ENCODE data around the gene CD58. TPM values are rescaled to one million over a fixed set of nuclear protein-coding genes. Genes with fewer than 3 reads are reported as not detected.
"Not testable (repeated sequence)": the region's sequence is repeated elsewhere in the genome, so short reads cannot be mapped to it uniquely, and the experiment has no call there.

Gene CD58
- total and polyA plus RNA-seq, 4 experiments from 2014 or later, result 25.2 to 61.3 (median 44.5) TPM

- H3K4me3 Mint-ChIP-seq; H3K27me3 Mint-ChIP-seq; H3K9me3 Mint-ChIP-seq; H3K4me1 ChIP-seq (ENCODE audit: insufficient read depth, low read length); H3K27me3 ChIP-seq (ENCODE audit: insufficient read depth, low read length); H3K4me3 ChIP-seq (ENCODE audit: low read length in 2 of 2); POLR2A ChIA-PET (ENCODE audit: partially characterized antibody); DNase-seq; H3K27ac Mint-ChIP-seq; H3K36me3 ChIP-seq (ENCODE audit: insufficient read depth, low read length); H3K9me3 ChIP-seq (ENCODE audit: control insufficient read depth in 1 of 2, low read length in 2 of 2); intact Hi-C loops (cut with micrococcal nuclease); H3K36me3 Mint-ChIP-seq; H3K27ac ChIP-seq (ENCODE audit: low read depth, low read length): not testable (repeated sequence)
- CTCF ChIA-PET (ENCODE audit: partially characterized antibody), result interaction anchor here (0.9 to 1.0 kb wide), 3 partner anchors 21 to 453 kb away, joined by 3 to 4 read pairs (median 3); no protein-coding TSS in a partner anchor
- peaks cover 0 to 13% (median 8%) of the 10 kb centered on the region in 4 donors for H3K4me1 Mint-ChIP-seq
Observed at GRCh38 chr1:116591951-116592605, 21.3 kb upstream of the CD58 start.

GRCh38 chr1:116591006-116591950, 20.5 kb upstream of the CD58 start:
- H3K36me3 Mint-ChIP-seq; H3K27me3 ChIP-seq (ENCODE audit: insufficient read depth, low read length); H3K9me3 Mint-ChIP-seq; H3K27ac ChIP-seq (ENCODE audit: low read depth, low read length); H3K4me3 Mint-ChIP-seq; DNase-seq; H3K4me1 ChIP-seq (ENCODE audit: insufficient read depth, low read length); H3K9me3 ChIP-seq (ENCODE audit: control insufficient read depth in 1 of 2, low read length in 2 of 2); H3K36me3 ChIP-seq (ENCODE audit: insufficient read depth, low read length); H3K27ac Mint-ChIP-seq; H3K27me3 Mint-ChIP-seq; H3K4me3 ChIP-seq (ENCODE audit: low read length in 2 of 2); intact Hi-C loops (cut with micrococcal nuclease); POLR2A ChIA-PET (ENCODE audit: partially characterized antibody): not testable (repeated sequence)
- CTCF ChIA-PET (ENCODE audit: partially characterized antibody), result interaction anchor here (1.2 kb wide), 1 partner anchor 452 kb away, joined by 3 read pairs; no protein-coding TSS in a partner anchor
- peaks cover 0 to 12% (median 7%) of the 10 kb centered on the region in 4 donors for H3K4me1 Mint-ChIP-seq

GRCh38 chr1:116590359-116591005, 19.7 kb upstream of the CD58 start:
- H3K4me3 ChIP-seq (ENCODE audit: low read length in 2 of 2); H3K27ac ChIP-seq (ENCODE audit: low read depth, low read length); H3K27ac Mint-ChIP-seq; DNase-seq; H3K9me3 Mint-ChIP-seq; H3K4me1 ChIP-seq (ENCODE audit: insufficient read depth, low read length); H3K27me3 Mint-ChIP-seq; H3K4me1 Mint-ChIP-seq; POLR2A ChIA-PET (ENCODE audit: partially characterized antibody); H3K36me3 ChIP-seq (ENCODE audit: insufficient read depth, low read length); intact Hi-C loops (cut with micrococcal nuclease); H3K27me3 ChIP-seq (ENCODE audit: insufficient read depth, low read length); H3K9me3 ChIP-seq (ENCODE audit: control insufficient read depth in 1 of 2, low read length in 2 of 2); H3K4me3 Mint-ChIP-seq; H3K36me3 Mint-ChIP-seq: not testable (repeated sequence)
- CTCF ChIA-PET (ENCODE audit: partially characterized antibody), result interaction anchor here (0.7 to 1.2 kb wide), 3 partner anchors 44 to 482 kb away, joined by 3 read pairs; no protein-coding TSS in a partner anchor

- H3K4me1 ChIP-seq (ENCODE audit: insufficient read depth, low read length); H3K27me3 ChIP-seq (ENCODE audit: insufficient read depth, low read length); H3K4me1 Mint-ChIP-seq; H3K9me3 ChIP-seq (ENCODE audit: control insufficient read depth in 1 of 2, low read length in 2 of 2); H3K4me3 Mint-ChIP-seq; DNase-seq; H3K36me3 Mint-ChIP-seq; H3K27me3 Mint-ChIP-seq; H3K36me3 ChIP-seq (ENCODE audit: insufficient read depth, low read length); H3K9me3 Mint-ChIP-seq; POLR2A ChIA-PET (ENCODE audit: partially characterized antibody); H3K27ac ChIP-seq (ENCODE audit: low read depth, low read length); H3K4me3 ChIP-seq (ENCODE audit: low read length in 2 of 2); intact Hi-C loops (cut with micrococcal nuclease): not testable (repeated sequence)
- H3K27ac Mint-ChIP-seq, result peak overlapping the region in 2 of 7 donors; percentile 25 to 29
- CTCF ChIA-PET (ENCODE audit: partially characterized antibody), result interaction anchor here (0.6 kb wide), 1 partner anchor 13 kb away, joined by 3 read pairs; no protein-coding TSS in a partner anchor
Observed at GRCh38 chr1:116589101-116589735, 18.4 kb upstream of the CD58 start.

- POLR2A ChIA-PET (ENCODE audit: partially characterized antibody), result no interaction called here
Observed at GRCh38 chr1:116587501-116588227, 16.8 kb upstream of the CD58 start.

GRCh38 chr1:116586741-116587143, 15.9 kb upstream of the CD58 start:
- H3K4me3 ChIP-seq (ENCODE audit: low read length in 2 of 2), result no peak overlapping the region
- H3K36me3 Mint-ChIP-seq, result no peaks in the 10 kb centered on the region
- no peaks in the 10 kb centered on the region for H3K9me3 Mint-ChIP-seq
- ChIA-PET CTCF (ENCODE audit: partially characterized antibody) (interaction anchor here (0.6 to 3.2 kb wide), 2 partner anchors 9 to 12 kb away, joined by 3 to 17 read pairs; no protein-coding TSS in a partner anchor), POLR2A (ENCODE audit: partially characterized antibody) (no interaction called here)
- H3K4me1 ChIP-seq (ENCODE audit: insufficient read depth, low read length), result no peaks in the 10 kb centered on the region
- H3K9me3 ChIP-seq (ENCODE audit: control insufficient read depth in 1 of 2, low read length in 2 of 2), result no peaks in the 10 kb centered on the region
- H3K4me3 Mint-ChIP-seq, result no peak overlapping the region
- no peaks in the 10 kb centered on the region for H3K27me3 ChIP-seq (ENCODE audit: insufficient read depth, low read length)
- no peak overlapping the region for H3K27ac ChIP-seq (ENCODE audit: low read depth, low read length)
- peak overlapping the region in 1 of 7 donors; percentile 4 for H3K27ac Mint-ChIP-seq
- H3K27me3 Mint-ChIP-seq, result peaks cover 0 to 3% of the 10 kb centered on the region in 2 donors
- H3K4me1 Mint-ChIP-seq, result no peaks in the 10 kb centered on the region
- no peak for DNase-seq
- intact Hi-C loops (cut with micrococcal nuclease), result no loop called here
- H3K36me3 ChIP-seq (ENCODE audit: insufficient read depth, low read length), result no peaks in the 10 kb centered on the region

More at GRCh38 chr1:116587501-116588227, 16.8 kb upstream of the CD58 start:
- no peaks in the 10 kb centered on the region for H3K4me1 ChIP-seq (ENCODE audit: insufficient read depth, low read length)
- H3K27ac ChIP-seq (ENCODE audit: low read depth, low read length), result no peak overlapping the region
- H3K27ac Mint-ChIP-seq, result peak overlapping the region in 1 of 7 donors; percentile 2
- no peaks in the 10 kb centered on the region for H3K9me3 Mint-ChIP-seq
- H3K4me3 Mint-ChIP-seq, result no peak overlapping the region
- H3K27me3 Mint-ChIP-seq, result peaks cover 0 to 3% of the 10 kb centered on the region in 2 donors
- no peaks in the 10 kb centered on the region for H3K4me1 Mint-ChIP-seq
- no peak for DNase-seq
- intact Hi-C loops (cut with micrococcal nuclease), result no loop called here
- no peaks in the 10 kb centered on the region for H3K27me3 ChIP-seq (ENCODE audit: insufficient read depth, low read length)
- H3K36me3 ChIP-seq (ENCODE audit: insufficient read depth, low read length), result no peaks in the 10 kb centered on the region
- CTCF ChIA-PET (ENCODE audit: partially characterized antibody), result interaction anchor here (3.2 kb wide), 1 partner anchor 8 kb away, joined by 17 read pairs; no protein-coding TSS in a partner anchor
- no peak overlapping the region for H3K4me3 ChIP-seq (ENCODE audit: low read length in 2 of 2)
- H3K9me3 ChIP-seq (ENCODE audit: control insufficient read depth in 1 of 2, low read length in 2 of 2), result no peaks in the 10 kb centered on the region
- no peaks in the 10 kb centered on the region for H3K36me3 Mint-ChIP-seq

Measured in CD4-positive, alpha-beta memory T cell (primary cell).